SK-N-SH (cell line): ENCODE measurements around the gene GCN1. TPM values are rescaled to one million over a fixed set of nuclear protein-coding genes. Genes with fewer than 3 reads are reported as not detected.

Experiments used
- CTCF ChIA-PET: fragments of 300-600, 350-600 bp; formaldehyde crosslinking; extraction: SDS; loops from one replicate; lab custom pipeline; 2021; lab: Yijun Ruan, JAX
- POLR2A ChIA-PET: fragments of 350-600 bp; sonication (Branson Sonifier 250); formaldehyde crosslinking; extraction: SDS; loops from one replicate; lab custom pipeline; 2020; ENCODE audit warnings: antibody characterized with exemption, inconsistent platforms; lab: Yijun Ruan, JAX
- DNase-seq: peaks from one replicate; pipeline ENCODE4 v3.0.0; 2012
- H2AFZ ChIP-seq: fragments of 200-600 bp; sonication (generic); 2 replicates; pipeline ENCODE4 v1.8.1; 2016; ENCODE audit warnings: antibody characterized with exemption, mild to moderate bottlenecking, low read depth
- H3F3A ChIP-seq: fragments of 200-600 bp; sonication (generic); replicated peaks from 2 replicates; pipeline ENCODE3; 2016; ENCODE audit warnings: antibody characterized with exemption, mild to moderate bottlenecking; ENCODE audit not compliant: insufficient read depth
- H3K27ac ChIP-seq, 2 experiments: fragments of 200-500 bp in 1 of 2; fragments of 200-600 bp in 1 of 2; sonication (Bioruptor generic) in 1 of 2; sonication (generic), shearing (Covaris generic) in 1 of 2; 2 replicates each; pipeline versions ENCODE4 v1.5.1 to v1.6.1; 2014 to 2016; ENCODE audit warnings: low read depth in 2 of 2, inconsistent platforms in 1 of 2, low read length in 1 of 2, mild to moderate bottlenecking in 1 of 2, mixed read lengths in 1 of 2
- H3K27me3 ChIP-seq: fragments of 200-600 bp; sonication (generic), shearing (Covaris generic); 2 replicates; pipeline ENCODE4 v1.6.1; 2016; ENCODE audit warnings: mixed run types; ENCODE audit not compliant: insufficient read depth
- H3K36me3 ChIP-seq, 2 experiments: fragments of 200-500 bp in 1 of 2; fragments of 200-600 bp in 1 of 2; sonication (Bioruptor generic) in 1 of 2; sonication (generic) in 1 of 2; replicated peaks in 1 of 2; 2 replicates each; pipeline versions ENCODE3 to v1.5.1; 2014 to 2016; ENCODE audit warnings: low read length in 1 of 2, mild to moderate bottlenecking in 1 of 2; ENCODE audit not compliant: insufficient read depth in 2 of 2, control insufficient read depth in 1 of 2
- H3K4me1 ChIP-seq, 2 experiments: fragments of 200-500 bp in 1 of 2; fragments of 200-600 bp in 1 of 2; sonication (Bioruptor generic) in 1 of 2; sonication (generic), shearing (Covaris generic) in 1 of 2; 2 replicates each; pipeline versions ENCODE4 v1.5.1 to v1.6.1; 2014 to 2016; ENCODE audit warnings: low read depth in 1 of 2, low read length in 1 of 2, mixed run types in 1 of 2; ENCODE audit not compliant: insufficient read depth in 2 of 2, control insufficient read depth in 1 of 2
- H3K4me2 ChIP-seq: fragments of 200-600 bp; sonication (generic), shearing (Covaris generic); 2 replicates; pipeline ENCODE4 v1.6.1; 2017; ENCODE audit warnings: mixed run types
- H3K4me3 ChIP-seq, 2 experiments: fragments of 200-500 bp in 1 of 2; fragments of 200-600 bp in 1 of 2; sonication (Bioruptor generic) in 1 of 2; sonication (generic), shearing (Covaris generic) in 1 of 2; 2 replicates each; pipeline versions ENCODE4 v1.5.1 to v1.8.1; 2014 to 2016; ENCODE audit warnings: low read depth in 2 of 2, inconsistent platforms in 1 of 2, low read length in 1 of 2, mild to moderate bottlenecking in 1 of 2, mixed read lengths in 1 of 2, moderate library complexity in 1 of 2
- H3K79me2 ChIP-seq: fragments of 200-600 bp; sonication (generic); 2 replicates; pipeline ENCODE4 v1.8.1; 2017; ENCODE audit warnings: mild to moderate bottlenecking; ENCODE audit not compliant: insufficient read depth
- H3K9ac ChIP-seq: fragments of 200-600 bp; sonication (generic); 2 replicates; pipeline ENCODE4 v1.6.1; 2017; ENCODE audit warnings: mixed run types
- H3K9me2 ChIP-seq: fragments of 200-600 bp; sonication (generic); 2 replicates; pipeline ENCODE4 v1.6.1; 2017; ENCODE audit warnings: mixed run types
- H3K9me3 ChIP-seq: fragments of 200-600 bp; sonication (generic); 2 replicates; pipeline ENCODE4 v1.6.1; 2017; ENCODE audit warnings: mixed run types, mild to moderate bottlenecking, moderate library complexity
- H4K20me1 ChIP-seq: fragments of 200-600 bp; sonication (generic); 2 replicates; pipeline ENCODE4 v1.6.1; 2017; ENCODE audit warnings: mild to moderate bottlenecking, mixed run types; ENCODE audit not compliant: insufficient read depth
- CHD2 ChIP-seq: fragments of 150-350 bp; IDR thresholded peaks from 2 replicates; pipeline ENCODE4 v1.6.1; 2018; ENCODE audit warnings: low read length; ENCODE audit not compliant: partially characterized antibody
- ELF1 ChIP-seq: IDR thresholded peaks from 2 replicates; pipeline ENCODE4 v1.4.0; 2012
- EP300 ChIP-seq, 2 experiments: IDR thresholded peaks; 2 replicates each; pipeline versions ENCODE4 v1.4.0 to v1.6.1; 2012; ENCODE audit warnings: borderline replicate concordance in 1 of 2, low read depth in 1 of 2, low read length in 1 of 2
- EZH2phosphoT487 ChIP-seq: fragments of 200-600 bp; sonication (generic); IDR thresholded peaks from 2 replicates; pipeline ENCODE4 v1.6.1; 2017; ENCODE audit warnings: low read depth, mixed run types, mild to moderate bottlenecking, antibody characterized with exemption, moderate library complexity, borderline replicate concordance
- FOSL2 ChIP-seq: IDR thresholded peaks from 2 replicates; pipeline ENCODE4 v1.4.0; 2012; ENCODE audit warnings: low read depth, mild to moderate bottlenecking, moderate library complexity, borderline replicate concordance
- FOXJ3 ChIP-seq: sonication (generic); formaldehyde crosslinking; IDR thresholded peaks from 2 replicates; pipeline ENCODE4 v1.5.1; 2020; ENCODE audit warnings: mild to moderate bottlenecking, missing genetic modification reagents
- GABPA ChIP-seq: IDR thresholded peaks from 2 replicates; pipeline ENCODE4 v1.4.0; 2012; ENCODE audit warnings: low read depth, mild to moderate bottlenecking
- GATA2 ChIP-seq: sonication (generic); formaldehyde crosslinking; IDR thresholded peaks from 2 replicates; pipeline ENCODE4 v1.5.0; 2020; ENCODE audit warnings: mild to moderate bottlenecking, missing genetic modification reagents
- IRF3 ChIP-seq: fragments of 150-350 bp; IDR thresholded peaks from 2 replicates; pipeline ENCODE4 v1.6.1; 2016; ENCODE audit warnings: mild to moderate bottlenecking, low read depth, low read length
- JUND ChIP-seq: IDR thresholded peaks from 2 replicates; pipeline ENCODE4 v1.4.0; 2012
- MAX ChIP-seq: IDR thresholded peaks from 2 replicates; pipeline ENCODE4 v1.4.0; 2012; ENCODE audit warnings: low read depth
- PBX3 ChIP-seq: IDR thresholded peaks from 2 replicates; pipeline ENCODE4; 2012
- RXRA ChIP-seq: IDR thresholded peaks from 2 replicates; pipeline ENCODE4 v1.4.0; 2012; ENCODE audit warnings: low read depth, mild to moderate bottlenecking, borderline replicate concordance
- TAF1 ChIP-seq: IDR thresholded peaks from 2 replicates; pipeline ENCODE4 v1.6.1; 2012; ENCODE audit warnings: low read depth, mild to moderate bottlenecking, low read length, moderate library complexity, borderline replicate concordance
- TEAD4 ChIP-seq: IDR thresholded peaks from 2 replicates; pipeline ENCODE4 v1.4.0; 2012; ENCODE audit warnings: mild to moderate bottlenecking, borderline replicate concordance; ENCODE audit not compliant: insufficient read depth
- USF1 ChIP-seq: IDR thresholded peaks from 2 replicates; pipeline ENCODE4 v1.4.0; 2012; ENCODE audit warnings: low read depth, borderline replicate concordance
- USF2 ChIP-seq: fragments of 150-350 bp; IDR thresholded peaks from 2 replicates; pipeline ENCODE4 v1.6.1; 2017; ENCODE audit warnings: antibody characterized with exemption, low read length, low read depth, borderline replicate concordance
- WGBS: methylation state at CpG from one replicate; pipeline ENCODE4 v1.1.6; 2017; ENCODE audit warnings: low lambda C conversion rate; 5-methylcytosine and 5-hydroxymethylcytosine counted together
- polyA plus RNA-seq, 3 experiments: library from polyadenylated mRNA; depleted of rRNA; stranded (reverse); fragments of >200 nt; gene quantifications; 2 replicates each; pipeline ENCODE4 v1.2.3, GENCODE V29; 2012

Gene GCN1
- polyA plus RNA-seq, 1 of the 3 experiments (the other 2 are of a cell fraction) = 54.4 TPM

GRCh38 chr12:120095331-120095730, 99.2 kb downstream of the GCN1 start:
- Histone ChIP-seq H3K4me2 (no peak overlapping the region), H3K9me3 (no peaks in the 10 kb centered on the region), H3K36me3 (peaks cover 0 to 48% of the 10 kb centered on the region in 2 experiments), H3K4me1 (peaks cover 0 to 57% of the 10 kb centered on the region in 2 experiments; a peak in 1 of 4 replicates), H3K9ac (no peak overlapping the region), H3F3A (no peaks in the 10 kb centered on the region), H3K79me2 (peaks cover 19% of the 10 kb centered on the region), H4K20me1 (peaks cover 15% of the 10 kb centered on the region), H3K4me3 (no peak overlapping the region), H3K9me2 (no peaks in the 10 kb centered on the region), H3K27ac (peak overlapping the region in 1 of 2 experiments; percentile 96; a peak in 2 of 4 replicates), H2AFZ (no peak overlapping the region), H3K27me3 (no peaks in the 10 kb centered on the region)
- ChIA-PET POLR2A (no interaction called here), CTCF (interaction anchor here (2.3 kb wide), 1 partner anchor 15 kb away, joined by 7 read pairs; no protein-coding TSS in a partner anchor)
- TF ChIP-seq FOXJ3 (no peak), TEAD4 (no peak), USF1 (no peak), FOSL2 (no peak), ELF1 (no peak), MAX (no peak), CHD2 (no peak), USF2 (no peak)
- DNase-seq = no peak
- WGBS = 97% methylated on average over 4 of the region's 13 CpGs

- peaks cover 6% of the 10 kb centered on the region for H4K20me1 ChIP-seq
- no peak overlapping the region for H3K9ac ChIP-seq
- no peak overlapping the region for H2AFZ ChIP-seq
- ChIA-PET CTCF (interaction anchor here (0.7 to 2.3 kb wide), 4 partner anchors 13 to 273 kb away, joined by 3 to 7 read pairs (median 3); partner anchors contain the start of gene SIRT4), POLR2A (interaction anchor here (1.3 to 1.7 kb wide), 2 partner anchors 8 to 10 kb away, joined by 4 to 5 read pairs; no protein-coding TSS in a partner anchor)
- TF ChIP-seq JUND = no peak
- no peak for TF ChIP-seq MAX
- TF ChIP-seq EZH2phosphoT487 = no peak
- no peak for TF ChIP-seq RXRA
- no peak for TF ChIP-seq EP300 (IDR thresholded peaks at IDR 0.05; ENCODE audit: borderline replicate concordance in 1 of 2, low read depth in 1 of 2, low read length in 1 of 2)
- TF ChIP-seq GATA2 (CRISPR knock-in tag) = no peak
- TF ChIP-seq USF2 = no peak
- no peak for TF ChIP-seq CHD2
- no peak for TF ChIP-seq PBX3
- TF ChIP-seq IRF3 = no peak
- TF ChIP-seq TEAD4 = no peak
- no peak for TF ChIP-seq ELF1
- no peak for TF ChIP-seq GABPA
- TF ChIP-seq TAF1 = no peak
- no peaks in the 10 kb centered on the region for H3K9me2 ChIP-seq
- H3K36me3 ChIP-seq = peaks cover 0 to 42% of the 10 kb centered on the region in 2 experiments
- peaks cover 0 to 51% of the 10 kb centered on the region in 2 experiments; a peak in 1 of 4 replicates for H3K4me1 ChIP-seq
- H3K4me3 ChIP-seq = no peak overlapping the region
- peaks cover 12% of the 10 kb centered on the region; the same call in 1 of the 2 replicates for H3K79me2 ChIP-seq
- peak; percentile 47 for DNase-seq
- H3K27me3 ChIP-seq = no peaks in the 10 kb centered on the region
- H3K4me2 ChIP-seq = no peak overlapping the region
- H3K27ac ChIP-seq = peak overlapping the region in 1 of 2 experiments; percentile 96; a peak in 2 of 4 replicates
- no peaks in the 10 kb centered on the region for H3F3A ChIP-seq
- WGBS = 67% methylated on average over 4 of the region's 9 CpGs
- no peaks in the 10 kb centered on the region for H3K9me3 ChIP-seq
Observed at GRCh38 chr12:120094485-120094884, 100.0 kb downstream of the GCN1 start.
